ENCODE results near the gene MAT1A.

Gene MAT1A

DNA sequence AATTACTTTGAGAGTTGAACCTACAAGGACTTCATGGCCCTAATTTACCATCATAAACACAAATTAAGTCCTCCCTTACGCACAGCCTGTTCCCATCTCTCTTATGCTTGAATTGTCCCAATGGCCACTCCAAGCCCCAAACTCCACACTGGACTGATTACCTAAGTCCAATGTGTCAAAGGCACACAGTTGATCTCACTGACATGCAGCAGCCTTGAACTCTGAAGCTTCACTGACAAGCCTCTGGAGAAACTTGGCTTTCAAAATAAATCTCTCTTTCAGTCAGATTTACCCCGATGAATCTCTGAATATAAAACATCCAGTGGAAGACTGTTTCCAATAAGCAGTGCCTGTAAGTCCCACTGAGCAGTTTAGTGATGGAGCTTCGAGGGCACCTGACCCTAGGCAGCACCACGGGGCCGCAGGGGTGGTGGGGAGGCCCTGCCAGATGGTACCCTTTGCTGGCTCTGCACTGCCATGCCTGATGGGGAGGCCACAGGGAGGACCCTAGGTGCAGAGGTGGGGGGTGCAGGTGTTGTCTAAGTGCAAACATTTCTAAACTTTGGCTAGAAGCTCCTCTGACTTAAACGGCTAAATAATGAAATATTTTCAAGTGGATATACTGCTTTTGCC, 3.3 kb upstream of the MAT1A start:
- TF ChIP-seq, protein P1, sequence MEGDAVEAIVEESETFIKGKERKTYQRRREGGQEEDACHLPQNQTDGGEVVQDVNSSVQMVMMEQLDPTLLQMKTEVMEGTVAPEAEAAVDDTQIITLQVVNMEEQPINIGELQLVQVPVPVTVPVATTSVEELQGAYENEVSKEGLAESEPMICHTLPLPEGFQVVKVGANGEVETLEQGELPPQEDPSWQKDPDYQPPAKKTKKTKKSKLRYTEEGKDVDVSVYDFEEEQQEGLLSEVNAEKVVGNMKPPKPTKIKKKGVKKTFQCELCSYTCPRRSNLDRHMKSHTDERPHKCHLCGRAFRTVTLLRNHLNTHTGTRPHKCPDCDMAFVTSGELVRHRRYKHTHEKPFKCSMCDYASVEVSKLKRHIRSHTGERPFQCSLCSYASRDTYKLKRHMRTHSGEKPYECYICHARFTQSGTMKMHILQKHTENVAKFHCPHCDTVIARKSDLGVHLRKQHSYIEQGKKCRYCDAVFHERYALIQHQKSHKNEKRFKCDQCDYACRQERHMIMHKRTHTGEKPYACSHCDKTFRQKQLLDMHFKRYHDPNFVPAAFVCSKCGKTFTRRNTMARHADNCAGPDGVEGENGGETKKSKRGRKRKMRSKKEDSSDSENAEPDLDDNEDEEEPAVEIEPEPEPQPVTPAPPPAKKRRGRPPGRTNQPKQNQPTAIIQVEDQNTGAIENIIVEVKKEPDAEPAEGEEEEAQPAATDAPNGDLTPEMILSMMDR (IDR thresholded peaks at IDR 0.05): no peak

DNA sequence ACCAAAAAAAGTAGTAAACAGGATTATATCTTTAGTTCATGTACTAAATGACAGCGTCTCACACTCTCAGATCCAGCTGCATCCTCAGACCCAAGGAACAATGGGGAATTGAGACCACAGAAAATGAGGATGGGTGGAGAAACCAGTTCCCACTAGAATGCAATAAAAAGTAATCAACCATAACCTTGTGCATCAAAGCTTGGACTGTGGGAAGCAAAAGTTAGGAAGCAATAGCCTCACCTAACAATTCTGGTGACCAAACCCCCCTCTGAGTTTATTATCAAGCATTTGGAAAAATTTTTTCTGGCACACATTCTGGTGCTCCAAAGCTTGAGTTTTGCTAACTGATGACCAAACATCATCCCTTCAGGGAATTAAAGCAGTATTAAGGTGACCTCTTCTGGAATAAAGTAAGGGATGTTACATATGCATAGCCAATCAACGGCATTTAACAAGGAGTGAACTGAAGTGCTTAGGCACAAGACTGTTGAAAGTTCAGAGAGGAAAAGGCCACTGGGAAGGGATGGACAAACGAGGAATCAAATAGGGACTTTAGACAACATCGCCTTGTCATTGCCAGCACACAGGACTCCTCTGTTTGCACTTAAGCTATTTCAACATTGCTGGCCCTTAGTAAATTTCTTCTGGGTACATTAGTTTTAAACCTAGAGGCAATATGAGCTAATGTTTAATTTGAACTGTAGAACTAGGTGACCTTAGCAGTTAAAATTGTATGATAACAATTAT, 1.2 kb upstream of the MAT1A start:
- TF ChIP-seq, protein P1 (IDR thresholded peaks at IDR 0.05): no peak

DNA sequence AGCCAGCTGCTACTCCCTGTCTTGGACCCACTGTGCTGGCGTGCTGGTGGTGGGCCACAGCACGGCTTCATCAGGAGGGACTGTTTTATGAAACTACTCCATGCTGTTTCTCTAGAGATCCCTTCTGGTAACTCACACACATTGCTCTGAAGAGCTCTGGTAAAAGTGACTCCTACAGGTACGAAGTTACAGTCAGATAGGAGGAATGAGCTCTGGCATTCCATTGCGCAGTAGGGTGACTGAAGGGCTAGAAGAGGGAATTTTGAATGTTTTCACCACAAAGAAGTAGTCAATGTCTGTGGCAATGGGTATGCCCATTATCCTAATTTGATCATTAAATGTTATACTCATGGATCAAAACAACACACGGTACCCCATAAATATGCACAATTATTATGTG, 609 bp downstream of the MAT1A start:
- TF ChIP-seq, protein P1 (IDR thresholded peaks at IDR 0.05): no peak

DNA sequence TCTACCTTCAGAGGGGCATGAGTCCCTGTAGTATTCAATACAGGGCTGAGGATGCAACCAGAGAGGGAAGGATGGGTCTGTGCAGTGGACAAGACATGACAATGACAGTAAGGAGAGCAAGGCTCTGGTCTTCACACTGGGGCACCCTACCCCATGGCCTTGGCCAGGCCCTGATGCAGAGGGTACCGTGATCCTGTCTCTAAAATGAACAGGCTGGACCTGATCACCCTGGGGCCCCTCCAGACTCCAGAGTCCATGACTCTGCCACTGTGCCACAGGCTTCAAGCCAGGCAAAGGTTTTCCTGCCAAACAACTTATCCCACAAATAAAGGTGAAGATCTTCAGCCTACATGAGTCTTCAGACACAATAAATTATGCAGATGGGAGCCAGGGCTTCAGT, 4.9 kb downstream of the MAT1A start:
- TF ChIP-seq, protein P1 (IDR thresholded peaks at IDR 0.05): no peak

DNA sequence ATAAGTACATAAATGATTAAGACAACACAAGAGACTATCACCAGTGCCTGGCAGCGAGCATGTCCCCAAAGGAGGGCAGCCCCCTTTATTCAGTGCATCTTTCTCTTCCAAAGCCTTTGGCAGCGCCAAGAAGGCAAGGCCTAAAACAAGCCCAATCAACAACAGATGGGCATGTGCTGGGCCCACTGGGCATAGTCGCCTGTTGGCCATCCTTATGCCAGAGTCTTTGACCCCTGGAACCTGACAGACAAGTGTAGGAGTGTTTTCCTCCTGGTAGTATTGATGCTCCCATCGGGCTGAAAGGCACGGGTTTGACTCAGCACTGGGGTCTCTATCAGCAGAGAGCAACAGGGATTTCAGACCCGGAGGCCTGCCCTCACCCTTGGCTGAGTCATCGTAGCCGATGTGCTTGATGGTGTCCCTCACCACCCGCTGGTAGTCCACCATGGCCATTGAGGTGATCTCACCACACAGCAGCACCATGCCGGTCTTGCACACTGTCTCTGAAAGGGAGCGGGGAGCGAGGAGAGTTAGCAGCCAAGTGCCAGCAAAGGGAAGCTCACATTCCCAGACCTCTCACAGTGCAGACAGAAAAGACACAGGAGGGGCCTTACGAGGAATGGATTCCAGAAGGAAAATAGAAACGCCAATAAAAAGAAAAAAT, 5.8 kb downstream of the MAT1A start:
- TF ChIP-seq, protein P1 (IDR thresholded peaks at IDR 0.05): no peak

DNA sequence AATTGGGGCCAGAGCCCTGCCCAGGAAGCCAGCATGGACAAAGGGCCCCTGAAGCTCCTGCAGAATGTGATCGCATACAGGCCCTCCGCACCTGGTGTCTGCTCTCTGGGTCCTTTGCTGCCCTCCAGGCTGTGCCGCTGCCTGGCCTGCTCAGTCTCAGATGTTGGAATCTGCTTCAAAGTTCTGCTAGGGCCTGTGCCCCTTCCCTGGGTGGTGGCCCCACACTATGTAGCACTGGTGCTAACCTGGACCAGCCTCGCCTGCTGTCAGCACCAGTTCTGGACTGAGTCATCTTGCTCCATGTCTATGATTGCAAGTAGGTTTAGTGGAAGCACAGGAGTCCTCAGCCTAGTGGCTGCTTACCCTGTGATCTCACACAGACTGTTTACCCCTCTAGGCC, 6.3 kb downstream of the MAT1A start:
- TF ChIP-seq, protein P1 (IDR thresholded peaks at IDR 0.05): no peak

DNA sequence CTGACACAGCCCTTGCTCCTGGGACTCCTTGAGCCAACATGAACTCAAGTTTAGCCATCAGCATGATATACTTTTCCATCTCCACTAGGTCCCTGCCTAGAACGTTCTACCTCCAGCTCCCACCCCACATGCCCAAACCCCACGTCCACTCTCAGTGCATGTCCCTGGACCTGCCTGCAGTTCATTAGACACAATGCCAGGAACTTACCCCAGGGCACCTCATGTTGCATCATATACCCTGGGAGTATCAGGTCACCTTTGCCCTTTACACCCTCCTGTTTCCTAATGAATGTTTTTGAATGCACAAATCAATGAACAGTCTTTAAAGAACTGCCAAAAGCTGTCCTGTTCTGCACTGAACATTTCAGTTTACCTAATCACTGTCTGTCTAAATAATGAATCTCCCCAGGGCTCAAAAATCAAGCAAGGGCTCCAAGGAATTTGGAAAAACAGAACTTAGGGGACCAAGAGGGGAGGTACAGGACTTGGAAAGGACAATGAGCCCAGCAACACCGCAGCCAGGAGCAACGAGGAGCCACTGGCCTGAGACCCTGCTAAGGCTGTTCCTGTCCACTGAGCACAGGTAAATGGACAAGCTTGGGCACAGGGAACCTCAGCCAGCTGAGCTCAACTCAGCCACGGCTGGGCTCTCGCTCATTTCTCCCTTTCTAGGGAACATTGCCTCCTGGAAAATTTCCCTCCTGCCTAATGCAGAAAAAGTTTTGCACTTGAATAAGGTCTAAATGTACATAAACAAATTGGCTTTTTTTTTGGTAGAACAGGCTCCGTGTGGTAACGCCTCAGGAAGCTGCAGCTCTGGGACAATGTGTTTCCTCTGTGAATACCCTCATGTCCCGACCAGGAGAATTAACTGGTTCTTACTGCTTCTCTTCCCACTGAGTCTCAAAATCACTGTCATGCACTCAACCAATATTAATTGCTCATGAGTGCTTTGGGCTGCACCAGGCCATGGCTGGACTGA, 7.4 kb downstream of the MAT1A start:
- TF ChIP-seq, protein P1 (IDR thresholded peaks at IDR 0.05): no peak

Data from LNCAP (cell line).